MG63 (cell line): ENCODE results near the gene TAL1. TPM values are rescaled to one million over a fixed set of nuclear protein-coding genes. Genes with fewer than 3 reads are reported as not detected.

ENCODE experiments used
- DNase-seq: peaks from one replicate; pipeline ENCODE4 v3.0.0-alpha.2; 2020
- H3K27me3 ChIP-seq: fragments of 250-450 bp; sonication (Bioruptor Pico); 2 replicates; pipeline ENCODE4 v1.5.1; 2020; ENCODE audit warnings: mild to moderate bottlenecking, moderate library complexity
- H3K36me3 ChIP-seq: fragments of 250-450 bp; sonication (Bioruptor Pico); 2 replicates; pipeline ENCODE4 v1.5.1; 2020; ENCODE audit warnings: mild to moderate bottlenecking, moderate library complexity
- H3K4me3 ChIP-seq: fragments of 250-450 bp; sonication (Bioruptor Pico); 2 replicates; pipeline ENCODE4 v1.5.1; 2020; ENCODE audit warnings: mild to moderate bottlenecking, moderate library complexity
- H3K9me3 ChIP-seq: fragments of 250-450 bp; sonication (Bioruptor Pico); 2 replicates; pipeline ENCODE4 v1.5.1; 2020; ENCODE audit warnings: mild to moderate bottlenecking, moderate library complexity
- total RNA-seq: library from RNA; depleted of rRNA; stranded (reverse); fragments of >200 nt; shearing (Covaris generic); gene quantifications from 2 replicates; pipeline ENCODE4 v1.2.3, GENCODE V29; 2014; ENCODE audit warnings: low replicate concordance

The TAL1 gene
- total RNA-seq, 1 experiment from 2014 or later = not detected

- H3K4me3 ChIP-seq = no peak overlapping the region
- DNase-seq = no peak
- no peaks in the 10 kb centered on the region for H3K27me3 ChIP-seq
- H3K36me3 ChIP-seq = no peaks in the 10 kb centered on the region
- H3K9me3 ChIP-seq = no peaks in the 10 kb centered on the region
These were observed 47.0 kb downstream of the TAL1 start for GRCh38 chr1:47184822-47185677.

- Histone ChIP-seq H3K27me3 (no peaks in the 10 kb centered on the region), H3K36me3 (no peaks in the 10 kb centered on the region), H3K9me3 (no peaks in the 10 kb centered on the region), H3K4me3 (no peak overlapping the region)
- no peak for DNase-seq
These were observed 47.8 kb downstream of the TAL1 start for GRCh38 chr1:47184090-47184821.

GRCh38 chr1:47183308-47184089 lies 48.5 kb downstream of the TAL1 start:
- no peaks in the 10 kb centered on the region for H3K9me3 ChIP-seq
- H3K4me3 ChIP-seq = no peak overlapping the region
- no peak for DNase-seq
- no peaks in the 10 kb centered on the region for H3K36me3 ChIP-seq
- H3K27me3 ChIP-seq = no peaks in the 10 kb centered on the region

GRCh38 chr1:47182676-47183235 lies 49.3 kb downstream of the TAL1 start:
- DNase-seq = no peak

GRCh38 chr1:47181955-47182675 lies 49.9 kb downstream of the TAL1 start:
- no peaks in the 10 kb centered on the region for H3K36me3 ChIP-seq
- H3K4me3 ChIP-seq = no peak overlapping the region
- no peak for DNase-seq
- no peaks in the 10 kb centered on the region for H3K27me3 ChIP-seq
- no peaks in the 10 kb centered on the region for H3K9me3 ChIP-seq

More at GRCh38 chr1:47182676-47183235, 49.3 kb downstream of the TAL1 start:
- Histone ChIP-seq H3K27me3 (no peaks in the 10 kb centered on the region), H3K9me3 (no peaks in the 10 kb centered on the region), H3K36me3 (no peaks in the 10 kb centered on the region), H3K4me3 (no peak overlapping the region)

GRCh38 chr1:47181095-47181954 lies 50.7 kb downstream of the TAL1 start:
- H3K4me3 ChIP-seq = no peak overlapping the region
- no peak for DNase-seq
- H3K27me3 ChIP-seq = no peaks in the 10 kb centered on the region
- H3K36me3 ChIP-seq = no peaks in the 10 kb centered on the region
- H3K9me3 ChIP-seq = no peaks in the 10 kb centered on the region

- H3K9me3 ChIP-seq = no peaks in the 10 kb centered on the region
- no peak for DNase-seq
- H3K36me3 ChIP-seq = no peaks in the 10 kb centered on the region
- H3K27me3 ChIP-seq = no peaks in the 10 kb centered on the region
- no peak overlapping the region for H3K4me3 ChIP-seq
These were observed 51.4 kb downstream of the TAL1 start for GRCh38 chr1:47180603-47181094.

- H3K9me3 ChIP-seq = no peaks in the 10 kb centered on the region
- no peak for DNase-seq
- H3K4me3 ChIP-seq = no peak overlapping the region
- H3K36me3 ChIP-seq = no peaks in the 10 kb centered on the region
- H3K27me3 ChIP-seq = no peaks in the 10 kb centered on the region
These were observed 51.9 kb downstream of the TAL1 start for GRCh38 chr1:47179988-47180563.

- Histone ChIP-seq H3K27me3 (no peaks in the 10 kb centered on the region; the same call in 1 of the 2 replicates), H3K36me3 (no peaks in the 10 kb centered on the region), H3K4me3 (peak overlapping the region; percentile 33), H3K9me3 (no peaks in the 10 kb centered on the region)
- peak; percentile 92 for DNase-seq
These were observed 52.7 kb downstream of the TAL1 start for GRCh38 chr1:47179017-47179987.

GRCh38 chr1:47178654-47179016 lies 53.4 kb downstream of the TAL1 start:
- Histone ChIP-seq H3K9me3 (no peaks in the 10 kb centered on the region), H3K4me3 (0 out of 2 replicates have a peak overlapping the region, but pooled peaks have one; percentile 10), H3K36me3 (no peaks in the 10 kb centered on the region), H3K27me3 (no peaks in the 10 kb centered on the region; the same call in 1 of the 2 replicates)
- no peak for DNase-seq

GRCh38 chr1:47178020-47178419 lies 54.0 kb downstream of the TAL1 start:
- DNase-seq = no peak
- H3K9me3 ChIP-seq = no peaks in the 10 kb centered on the region
- H3K36me3 ChIP-seq = no peaks in the 10 kb centered on the region
- no peaks in the 10 kb centered on the region; the same call in 1 of the 2 replicates for H3K27me3 ChIP-seq
- no peak overlapping the region for H3K4me3 ChIP-seq

- H3K27me3 ChIP-seq = no peaks in the 10 kb centered on the region; the same call in 1 of the 2 replicates
- no peaks in the 10 kb centered on the region for H3K9me3 ChIP-seq
- H3K36me3 ChIP-seq = no peaks in the 10 kb centered on the region
- DNase-seq = peak; percentile 49
- no peak overlapping the region for H3K4me3 ChIP-seq
These were observed 56.6 kb downstream of the TAL1 start for GRCh38 chr1:47175227-47175934.

- H3K4me3 ChIP-seq = no peak overlapping the region
- H3K9me3 ChIP-seq = no peaks in the 10 kb centered on the region
- DNase-seq = no peak
- no peaks in the 10 kb centered on the region for H3K36me3 ChIP-seq
- no peaks in the 10 kb centered on the region; the same call in 1 of the 2 replicates for H3K27me3 ChIP-seq
These were observed 57.4 kb downstream of the TAL1 start for GRCh38 chr1:47174656-47175020.
